Erythroblast (primary cell): Measurements from ENCODE around the gene SLC39A11.

Experiments
- GATA1 ChIP-seq: IDR thresholded peaks from 2 replicates; pipeline ENCODE4 v1.6.1; 2011; ENCODE audit warnings: low read depth, mild to moderate bottlenecking, control low read depth, low read length, moderate library complexity
- POLR2A ChIP-seq: IDR thresholded peaks from 2 replicates; pipeline ENCODE4 v1.6.1; 2011; ENCODE audit warnings: mild to moderate bottlenecking, low read length

DNA sequence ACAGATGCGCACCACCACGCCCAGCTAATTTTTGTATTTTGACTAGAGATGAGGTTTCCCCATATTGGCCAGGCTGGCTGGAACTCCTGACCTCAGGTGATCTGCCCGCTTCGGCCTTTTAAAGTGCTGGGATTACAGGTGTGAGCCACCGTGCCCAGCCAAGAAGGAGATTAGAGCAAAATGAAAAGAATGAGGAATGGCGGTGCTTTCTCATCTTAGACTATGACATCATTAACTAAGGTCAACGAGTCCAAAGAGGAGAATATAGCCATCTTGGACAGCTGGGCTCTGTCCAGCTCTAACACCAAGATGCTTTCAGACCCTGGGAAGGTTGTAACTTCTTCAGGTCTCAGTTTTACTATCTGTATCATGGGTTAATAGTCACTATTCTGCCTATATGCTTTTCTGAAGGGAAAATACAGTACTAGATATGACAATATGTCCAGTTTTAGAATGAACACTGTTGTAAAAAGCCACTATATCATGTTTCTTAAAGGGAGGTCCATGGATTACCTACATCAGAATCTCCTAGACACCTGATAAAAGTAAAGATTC lies 76.7 kb downstream of the SLC39A11 start:
- TF ChIP-seq POLR2A (no peak), GATA1 (no peak)
